ENCODE data around the gene EIF1. TPM values are rescaled to one million over a fixed set of nuclear protein-coding genes. Genes with fewer than 3 reads are reported as not detected.

The EIF1 gene
- total RNA-seq, 1 donor from 2014 or later: 785 TPM

GRCh38 chr17:41651625-41652460, 36.8 kb upstream of the EIF1 start:
- intact Hi-C loops (cut with micrococcal nuclease): no loop called here
- H3K4me1 Mint-ChIP-seq (ENCODE audit: low read depth): peaks cover 7% of the 10 kb centered on the region
- H3K27ac Mint-ChIP-seq: no peak overlapping the region
- H3K36me3 Mint-ChIP-seq (ENCODE audit: low read depth): no peaks in the 10 kb centered on the region
- no peaks in the 10 kb centered on the region for H3K9me3 Mint-ChIP-seq
- no peak overlapping the region for H3K4me3 Mint-ChIP-seq (ENCODE audit: low read depth)
- H3K27me3 Mint-ChIP-seq (ENCODE audit: low read depth): no peaks in the 10 kb centered on the region
- no peak for DNase-seq (ENCODE audit: low spot score)

- DNase-seq (ENCODE audit: low spot score): no peak
- Mint-ChIP-seq H3K9me3 (no peaks in the 10 kb centered on the region), H3K4me1 (ENCODE audit: low read depth) (peaks cover 7% of the 10 kb centered on the region), H3K4me3 (ENCODE audit: low read depth) (no peak overlapping the region), H3K27ac (no peak overlapping the region), H3K36me3 (ENCODE audit: low read depth) (no peaks in the 10 kb centered on the region), H3K27me3 (ENCODE audit: low read depth) (no peaks in the 10 kb centered on the region)
- intact Hi-C loops (cut with micrococcal nuclease): no loop called here
Measured at GRCh38 chr17:41652461-41652970, 36.2 kb upstream of the EIF1 start.

- intact Hi-C loops (cut with micrococcal nuclease): no loop called here
- Mint-ChIP-seq H3K36me3 (ENCODE audit: low read depth) (no peaks in the 10 kb centered on the region), H3K9me3 (no peaks in the 10 kb centered on the region), H3K4me1 (ENCODE audit: low read depth) (peaks cover 2% of the 10 kb centered on the region), H3K4me3 (ENCODE audit: low read depth) (no peak overlapping the region), H3K27ac (no peak overlapping the region), H3K27me3 (ENCODE audit: low read depth) (no peaks in the 10 kb centered on the region)
- no peak for DNase-seq (ENCODE audit: low spot score)
Measured at GRCh38 chr17:41653421-41653820, 35.3 kb upstream of the EIF1 start.

GRCh38 chr17:41653892-41654677, 34.6 kb upstream of the EIF1 start:
- Mint-ChIP-seq H3K27ac (no peak overlapping the region), H3K4me3 (ENCODE audit: low read depth) (no peak overlapping the region), H3K36me3 (ENCODE audit: low read depth) (no peaks in the 10 kb centered on the region), H3K4me1 (ENCODE audit: low read depth) (no peaks in the 10 kb centered on the region), H3K27me3 (ENCODE audit: low read depth) (no peaks in the 10 kb centered on the region), H3K9me3 (no peaks in the 10 kb centered on the region)
- intact Hi-C loops (cut with micrococcal nuclease): no loop called here
- DNase-seq (ENCODE audit: low spot score): no peak

- no peak overlapping the region for H3K4me3 Mint-ChIP-seq (ENCODE audit: low read depth)
- no peak for DNase-seq (ENCODE audit: low spot score)
- no peaks in the 10 kb centered on the region for H3K27me3 Mint-ChIP-seq (ENCODE audit: low read depth)
- no peaks in the 10 kb centered on the region for H3K9me3 Mint-ChIP-seq
- no peak overlapping the region for H3K27ac Mint-ChIP-seq
- H3K36me3 Mint-ChIP-seq (ENCODE audit: low read depth): no peaks in the 10 kb centered on the region
- intact Hi-C loops (cut with micrococcal nuclease): no loop called here
- no peaks in the 10 kb centered on the region for H3K4me1 Mint-ChIP-seq (ENCODE audit: low read depth)
Measured at GRCh38 chr17:41654678-41655607, 33.7 kb upstream of the EIF1 start.

GRCh38 chr17:41655611-41656111, 33.0 kb upstream of the EIF1 start:
- Mint-ChIP-seq H3K27me3 (ENCODE audit: low read depth) (no peaks in the 10 kb centered on the region), H3K36me3 (ENCODE audit: low read depth) (no peaks in the 10 kb centered on the region), H3K9me3 (no peaks in the 10 kb centered on the region), H3K4me3 (ENCODE audit: low read depth) (no peak overlapping the region), H3K27ac (no peak overlapping the region), H3K4me1 (ENCODE audit: low read depth) (no peaks in the 10 kb centered on the region)
- intact Hi-C loops (cut with micrococcal nuclease): no loop called here
- DNase-seq (ENCODE audit: low spot score): no peak

- Mint-ChIP-seq H3K27ac (no peak overlapping the region), H3K9me3 (no peaks in the 10 kb centered on the region), H3K27me3 (ENCODE audit: low read depth) (no peaks in the 10 kb centered on the region), H3K36me3 (ENCODE audit: low read depth) (no peaks in the 10 kb centered on the region), H3K4me1 (ENCODE audit: low read depth) (no peaks in the 10 kb centered on the region), H3K4me3 (ENCODE audit: low read depth) (no peak overlapping the region)
- no peak for DNase-seq (ENCODE audit: low spot score)
- intact Hi-C loops (cut with micrococcal nuclease): no loop called here
Measured at GRCh38 chr17:41656249-41657023, 32.2 kb upstream of the EIF1 start.

- peak overlapping the region; percentile 12 for H3K27ac Mint-ChIP-seq
- H3K4me1 Mint-ChIP-seq (ENCODE audit: low read depth): no peaks in the 10 kb centered on the region
- no peak overlapping the region for H3K4me3 Mint-ChIP-seq (ENCODE audit: low read depth)
- no peak for DNase-seq (ENCODE audit: low spot score)
- H3K36me3 Mint-ChIP-seq (ENCODE audit: low read depth): no peaks in the 10 kb centered on the region
- no peaks in the 10 kb centered on the region for H3K9me3 Mint-ChIP-seq
- no peaks in the 10 kb centered on the region for H3K27me3 Mint-ChIP-seq (ENCODE audit: low read depth)
- intact Hi-C loops (cut with micrococcal nuclease): no loop called here
Measured at GRCh38 chr17:41657176-41657754, 31.4 kb upstream of the EIF1 start.

- Mint-ChIP-seq H3K27me3 (ENCODE audit: low read depth) (no peaks in the 10 kb centered on the region), H3K4me1 (ENCODE audit: low read depth) (no peaks in the 10 kb centered on the region), H3K27ac (no peak overlapping the region), H3K9me3 (no peaks in the 10 kb centered on the region), H3K4me3 (ENCODE audit: low read depth) (no peak overlapping the region), H3K36me3 (ENCODE audit: low read depth) (no peaks in the 10 kb centered on the region)
- intact Hi-C loops (cut with micrococcal nuclease): no loop called here
- DNase-seq (ENCODE audit: low spot score): no peak
Measured at GRCh38 chr17:41657936-41658335, 30.7 kb upstream of the EIF1 start.

GRCh38 chr17:41658846-41659245, 29.8 kb upstream of the EIF1 start:
- Mint-ChIP-seq H3K9me3 (no peaks in the 10 kb centered on the region), H3K4me3 (ENCODE audit: low read depth) (no peak overlapping the region), H3K36me3 (ENCODE audit: low read depth) (no peaks in the 10 kb centered on the region), H3K27me3 (ENCODE audit: low read depth) (peaks cover 7% of the 10 kb centered on the region), H3K27ac (no peak overlapping the region), H3K4me1 (ENCODE audit: low read depth) (peaks cover 4% of the 10 kb centered on the region)
- no peak for DNase-seq (ENCODE audit: low spot score)
- intact Hi-C loops (cut with micrococcal nuclease): no loop called here

GRCh38 chr17:41659427-41660212, 29.1 kb upstream of the EIF1 start:
- Mint-ChIP-seq H3K36me3 (ENCODE audit: low read depth) (no peaks in the 10 kb centered on the region), H3K9me3 (no peaks in the 10 kb centered on the region), H3K27ac (no peak overlapping the region), H3K4me3 (ENCODE audit: low read depth) (no peak overlapping the region), H3K4me1 (ENCODE audit: low read depth) (peaks cover 4% of the 10 kb centered on the region), H3K27me3 (ENCODE audit: low read depth) (peaks cover 7% of the 10 kb centered on the region)
- intact Hi-C loops (cut with micrococcal nuclease): loop anchor here (5.0 kb wide), 2 partner anchors 172 to 857 kb away; partner anchors contain the start of gene KRT36
- no peak for DNase-seq (ENCODE audit: low spot score)

All from activated T-helper 2 cell treated with anti-CD3 and anti-CD28 coated beads, Interferon-gamma antibody, Interleukin-2, Interleukin-4, amounts not matched to agents 10 μg/mL and 5 μg/mL and 100 μg/mL, durations not matched to agents 14 hours and 24 hours and 36 hours (primary cell).